ENCODE measurements around the gene DHRS11. TPM values are rescaled to one million over a fixed set of nuclear protein-coding genes. Genes with fewer than 3 reads are reported as not detected.

Gene DHRS11
- total RNA-seq, 1 donor from 2014 or later, result 5.7 TPM

GRCh38 chr17:36586138-36586537 is 5.5 kb upstream of the DHRS11 start:
- ATAC-seq, result no peak

DNA sequence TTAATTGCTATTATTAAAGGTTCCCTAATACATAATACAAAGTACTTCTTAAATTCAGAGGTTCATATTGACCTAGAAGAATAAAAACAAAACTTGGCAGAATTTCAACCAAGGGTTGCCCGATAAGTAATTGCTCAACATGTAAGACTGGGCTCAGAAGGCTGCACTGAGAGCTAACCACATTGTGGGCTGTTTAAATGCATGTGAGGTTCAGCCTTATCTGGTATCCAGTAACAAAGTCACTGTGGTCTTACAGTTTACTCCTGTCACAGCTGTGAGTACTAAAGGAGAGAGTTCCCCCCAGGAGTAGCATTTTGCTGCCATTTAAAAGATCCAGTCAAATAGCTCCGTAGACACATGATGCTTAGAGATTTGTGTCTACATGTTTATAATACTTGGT is 1.6 kb upstream of the DHRS11 start:
- H3K27ac ChIP-seq, result no peak overlapping the region
- ATAC-seq (no peak), DNase-seq (no peak)
- TF ChIP-seq CTCF (IDR thresholded peaks at IDR 0.05), result no peak
- H3K36me3 ChIP-seq, result peaks cover 47% of the 10 kb centered on the region
- no peaks in the 10 kb centered on the region for H3K9me3 ChIP-seq
- H3K27me3 ChIP-seq, result no peaks in the 10 kb centered on the region
- intact Hi-C loops (cut with DNase I), result no loop called here
- H3K4me3 ChIP-seq, result no peak overlapping the region
- peaks cover 6% of the 10 kb centered on the region for H3K4me1 ChIP-seq

More at GRCh38 chr17:36586138-36586537, 5.5 kb upstream of the DHRS11 start:
- intact Hi-C loops (cut with DNase I), result no loop called here
- peaks cover 86% of the 10 kb centered on the region for H3K36me3 ChIP-seq
- no peak overlapping the region for H3K27ac ChIP-seq
- no peaks in the 10 kb centered on the region for H3K27me3 ChIP-seq
- no peak for DNase-seq
- H3K4me1 ChIP-seq, result no peaks in the 10 kb centered on the region
- no peak overlapping the region for H3K4me3 ChIP-seq
- H3K9me3 ChIP-seq, result no peaks in the 10 kb centered on the region
- no peak for TF ChIP-seq CTCF (IDR thresholded peaks at IDR 0.05)

GRCh38 chr17:36592316-36592715 is 637 bp downstream of the DHRS11 start:
- no peaks in the 10 kb centered on the region for H3K27me3 ChIP-seq
- peak overlapping the region; percentile 66 for H3K27ac ChIP-seq
- H3K4me3 ChIP-seq, result peak overlapping the region; percentile 88
- H3K36me3 ChIP-seq, result peaks cover 25% of the 10 kb centered on the region
- ATAC-seq, result peak; percentile 11
- DNase-seq, result no peak
- H3K4me1 ChIP-seq, result peaks cover 6% of the 10 kb centered on the region
- intact Hi-C loops (cut with DNase I), result no loop called here
- no peak for TF ChIP-seq CTCF (IDR thresholded peaks at IDR 0.05)
- H3K9me3 ChIP-seq, result no peaks in the 10 kb centered on the region

DNA sequence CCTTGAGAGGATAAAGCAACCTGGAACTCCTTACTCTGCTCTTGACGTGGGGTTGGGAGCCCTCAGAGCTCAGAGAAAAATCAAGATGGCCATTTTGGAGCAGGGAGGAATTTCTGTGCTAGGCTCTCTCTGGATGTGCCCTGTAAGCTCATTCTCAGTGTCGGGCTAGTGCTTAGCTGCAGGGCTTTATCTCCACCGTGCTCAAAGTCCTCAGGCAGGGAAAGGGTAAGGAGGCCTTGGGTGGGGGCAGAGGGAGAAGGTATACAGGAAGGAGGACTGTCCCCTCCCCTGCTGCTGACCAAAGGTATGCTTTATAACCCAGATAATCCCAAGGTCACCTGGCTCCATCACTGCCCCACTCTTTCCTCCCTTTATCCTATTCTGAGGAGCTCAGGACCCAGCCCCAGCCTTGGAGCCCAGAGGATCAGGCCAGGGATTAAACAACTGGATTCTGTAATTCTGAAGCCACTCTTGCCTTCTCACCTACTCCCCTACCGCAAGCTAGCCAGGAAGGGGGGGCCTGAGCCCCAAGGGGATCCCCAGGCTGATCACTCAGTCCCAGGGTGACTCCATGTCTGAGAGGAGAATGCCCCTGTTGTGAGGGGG is 1.1 kb downstream of the DHRS11 start:
- DNase-seq, result no peak
- peak overlapping the region; percentile 88 for H3K4me3 ChIP-seq
- ATAC-seq, result no peak
- intact Hi-C loops (cut with DNase I), result no loop called here
- no peaks in the 10 kb centered on the region for H3K9me3 ChIP-seq
- H3K4me1 ChIP-seq, result peaks cover 6% of the 10 kb centered on the region
- no peaks in the 10 kb centered on the region for H3K27me3 ChIP-seq
- H3K27ac ChIP-seq, result no peak overlapping the region
- H3K36me3 ChIP-seq, result peaks cover 20% of the 10 kb centered on the region
- no peak for TF ChIP-seq CTCF (IDR thresholded peaks at IDR 0.05)

- H3K36me3 ChIP-seq, result peaks cover 10% of the 10 kb centered on the region
- no peak for TF ChIP-seq CTCF (IDR thresholded peaks at IDR 0.05)
- intact Hi-C loops (cut with DNase I), result no loop called here
- peak; percentile 27 for DNase-seq
- no peak for ATAC-seq
- no peak overlapping the region for H3K27ac ChIP-seq
- H3K9me3 ChIP-seq, result no peaks in the 10 kb centered on the region
- no peak overlapping the region for H3K4me3 ChIP-seq
- H3K4me1 ChIP-seq, result peaks cover 6% of the 10 kb centered on the region
- no peaks in the 10 kb centered on the region for H3K27me3 ChIP-seq
These were observed 2.1 kb downstream of the DHRS11 start for GRCh38 chr17:36593656-36594316.
